Stimulated activated effector memory CD8-positive, alpha-beta T cell treated with anti-CD3 and anti-CD28 coated beads, Interleukin-12 subunit alpha, Interleukin-12 subunit beta, amount 100 ng/mL, for 72 hours (primary cell): ENCODE results near the gene THEM4.

Source experiments
- ATAC-seq: fragments of 150-1000 bp; cut with Tn5 transposase; 2 replicates; pipeline ENCODE4 v1.10.0; 2021
- DNase-seq, 2 donors: peaks; one replicate each; pipeline ENCODE4 v3.0.0; 2021 to 2022; ENCODE audit warnings: low spot score in 2 of 2
- H3K27ac Mint-ChIP-seq: one replicate; pipeline ENCODE4 v1.8.0; 2022; ENCODE audit warnings: mild to moderate bottlenecking, mixed read lengths
- H3K36me3 Mint-ChIP-seq: one replicate; pipeline ENCODE4 v1.8.0; 2022; ENCODE audit warnings: mild to moderate bottlenecking, mixed read lengths
- H3K4me1 Mint-ChIP-seq: one replicate; pipeline ENCODE4 v1.8.0; 2022; ENCODE audit warnings: mixed read lengths
- H3K4me3 Mint-ChIP-seq: one replicate; pipeline ENCODE4 v1.8.0; 2022; ENCODE audit warnings: mild to moderate bottlenecking, mixed read lengths
- H3K9me3 Mint-ChIP-seq: one replicate; pipeline ENCODE4 v1.8.0; 2022; ENCODE audit warnings: mixed read lengths

Gene THEM4

DNA sequence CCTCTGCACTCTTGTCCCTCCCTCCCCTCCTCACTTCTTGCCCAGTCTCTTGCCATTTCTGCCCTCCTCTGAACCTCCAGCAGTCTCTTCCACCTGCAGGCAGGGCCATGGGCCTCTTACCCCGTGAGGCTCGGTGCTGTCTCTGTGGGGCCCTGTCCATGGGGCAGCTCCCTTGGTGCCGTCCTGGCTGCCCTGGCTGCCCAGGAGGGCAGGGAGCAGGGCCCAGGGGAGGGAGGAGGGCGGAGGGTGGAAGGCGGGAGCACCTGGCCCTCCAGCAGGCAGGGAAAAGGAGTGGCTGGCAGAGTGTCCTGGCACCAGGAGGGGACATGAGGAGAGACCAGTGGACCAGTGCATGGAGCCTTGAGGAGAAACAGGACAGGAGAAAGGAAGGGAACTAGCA lies 77.7 kb downstream of the THEM4 start, which contains the start of gene RORC:
RORC (minus strand) TSS at position 198 of the 400 bp plus-strand sequence; CDS start at position 160, 38 bp downstream.
- ATAC-seq (no peak), DNase-seq (no peak)
- Mint-ChIP-seq H3K36me3 (peaks cover 4% of the 10 kb centered on the region), H3K4me3 (peak within 1 kb of the TSS; percentile 75), H3K27ac (peak within 1 kb of the TSS; percentile 92), H3K4me1 (peaks cover 93% of the 10 kb centered on the region), H3K9me3 (no peaks in the 10 kb centered on the region)

DNA sequence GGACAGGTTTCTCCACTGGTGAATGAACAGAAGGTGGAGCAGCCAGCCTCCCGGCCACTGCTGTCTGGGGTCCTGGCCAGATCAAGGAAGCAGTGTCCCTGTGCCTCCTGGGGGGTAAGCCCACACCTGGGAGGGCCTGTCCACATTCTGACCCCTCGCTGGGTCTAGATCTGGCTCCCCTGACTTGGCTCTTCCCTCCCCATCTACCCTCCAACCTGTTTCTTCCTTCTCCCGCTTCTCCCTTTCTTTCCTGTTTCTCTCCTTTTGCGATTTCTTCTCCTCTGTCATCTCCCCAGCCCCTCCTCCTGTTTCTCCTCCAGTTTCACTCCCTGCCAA lies 78.1 kb downstream of the THEM4 start:
- peaks cover under 1% of the 10 kb centered on the region for H3K36me3 Mint-ChIP-seq
- peak overlapping the region; percentile 75 for H3K4me3 Mint-ChIP-seq
- no peak for DNase-seq
- H3K9me3 Mint-ChIP-seq = no peaks in the 10 kb centered on the region
- peak overlapping the region; percentile 92 for H3K27ac Mint-ChIP-seq
- ATAC-seq = no peak
- peaks cover 93% of the 10 kb centered on the region for H3K4me1 Mint-ChIP-seq

DNA sequence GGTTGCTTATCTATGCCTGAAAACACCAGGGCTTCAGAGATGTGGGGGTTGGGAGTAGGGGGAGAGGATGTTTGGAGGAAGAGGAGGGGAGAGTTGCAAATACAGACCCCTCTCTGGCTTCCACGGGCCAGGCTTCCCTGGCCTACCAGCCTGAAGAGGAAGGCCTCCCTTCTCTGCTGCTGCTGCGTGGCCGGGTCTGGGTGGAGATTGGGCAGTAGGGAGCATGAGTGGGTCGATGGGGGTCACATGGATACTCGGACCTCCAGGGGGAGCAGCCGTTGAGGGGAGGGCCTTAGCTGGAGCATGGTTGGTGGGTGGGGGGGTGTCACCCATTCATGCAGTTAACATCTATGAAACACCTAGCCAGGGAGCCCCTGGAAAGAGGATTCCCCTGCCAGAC lies 79.3 kb downstream of the THEM4 start:
- Mint-ChIP-seq H3K36me3 (peaks cover 4% of the 10 kb centered on the region), H3K27ac (peak overlapping the region; percentile 92), H3K9me3 (no peaks in the 10 kb centered on the region), H3K4me3 (peak overlapping the region; percentile 75), H3K4me1 (peaks cover 93% of the 10 kb centered on the region)
- no peak for DNase-seq
- no peak for ATAC-seq

DNA sequence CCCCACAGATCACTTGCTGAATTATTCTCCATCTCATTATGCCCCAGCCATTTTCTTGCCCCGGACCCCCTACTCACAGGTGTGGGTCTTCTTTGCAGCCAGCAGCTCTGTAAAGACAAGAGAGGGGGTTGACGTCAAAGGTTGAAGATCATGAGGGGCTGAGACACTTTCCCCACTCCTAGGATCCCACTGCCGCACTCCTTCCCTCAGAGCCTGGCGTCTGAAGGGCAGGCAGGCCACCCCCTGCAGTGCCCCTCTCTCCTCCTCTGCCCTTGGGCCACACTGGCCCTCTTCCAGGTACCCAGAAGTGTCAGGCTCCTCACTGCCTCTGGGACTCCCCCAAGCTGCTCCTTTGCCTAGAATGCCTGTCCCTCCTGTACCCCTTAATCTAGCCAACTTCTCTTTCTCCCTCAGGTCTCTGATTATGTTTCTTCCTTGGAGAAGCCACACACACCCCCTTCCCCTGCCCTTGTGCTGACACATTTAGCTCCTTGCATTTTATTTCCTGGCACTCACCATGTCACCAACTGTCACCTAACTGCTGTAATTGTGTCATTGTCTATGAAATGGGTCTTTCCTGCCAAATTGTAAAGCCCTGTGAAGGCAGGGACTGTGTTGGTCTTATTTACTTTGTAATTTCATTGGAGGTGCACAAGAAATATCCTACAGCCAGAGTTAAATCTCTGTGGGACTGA lies 79.8 kb downstream of the THEM4 start:
- H3K4me1 Mint-ChIP-seq = peaks cover 93% of the 10 kb centered on the region

DNA sequence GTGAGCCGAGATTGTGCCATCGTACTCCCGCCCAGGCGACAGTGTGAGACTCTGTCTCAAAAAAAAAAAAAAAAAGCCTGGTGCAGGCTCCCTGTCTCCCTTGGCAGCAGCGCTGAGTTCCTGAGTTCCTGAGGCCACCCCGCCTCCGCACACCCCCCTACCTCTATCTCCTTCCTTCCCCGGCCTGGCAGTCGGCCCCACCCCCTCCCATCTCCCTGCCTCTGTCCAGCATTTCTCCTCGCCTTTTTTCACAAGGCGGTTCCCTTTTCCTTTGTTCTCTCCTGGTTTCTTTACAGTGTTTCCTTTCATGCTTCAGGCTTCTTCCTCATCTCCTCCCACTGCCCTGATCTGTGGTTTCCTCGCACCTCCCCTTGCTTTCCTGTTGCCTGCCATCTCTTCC lies 80.4 kb downstream of the THEM4 start:
- Mint-ChIP-seq H3K36me3 (peaks cover 5% of the 10 kb centered on the region), H3K4me1 (peaks cover 93% of the 10 kb centered on the region), H3K9me3 (no peaks in the 10 kb centered on the region), H3K4me3 (peak overlapping the region; percentile 75), H3K27ac (peak overlapping the region; percentile 92)
- DNase-seq (no peak), ATAC-seq (no peak)

More for the DNA sequence above, 79.8 kb downstream of the THEM4 start:
- Mint-ChIP-seq H3K9me3 (no peaks in the 10 kb centered on the region), H3K36me3 (peaks cover 5% of the 10 kb centered on the region), H3K27ac (peak overlapping the region; percentile 92), H3K4me3 (peak overlapping the region; percentile 75)
- no peak for ATAC-seq
- no peak for DNase-seq

DNA sequence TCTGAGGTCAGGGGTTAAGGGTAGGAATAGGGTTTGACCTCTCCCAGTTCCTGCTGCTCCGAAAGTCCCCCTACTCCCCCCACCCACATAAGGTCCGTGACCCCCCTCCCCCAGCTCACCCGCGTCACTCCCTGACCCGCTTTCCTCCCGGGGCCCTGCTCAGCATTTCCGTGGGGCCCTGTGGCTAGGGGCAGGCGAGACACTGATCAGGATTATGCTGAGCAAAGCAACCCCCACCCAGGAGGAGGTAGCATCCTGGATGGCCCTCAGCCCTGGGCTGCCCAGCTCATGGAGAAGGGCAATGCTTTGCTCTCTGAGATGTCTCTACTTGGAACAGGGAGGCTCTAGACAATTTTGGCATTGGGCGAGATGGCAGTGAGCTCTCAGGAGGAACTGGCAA lies 81.5 kb downstream of the THEM4 start:
- Mint-ChIP-seq H3K9me3 (no peaks in the 10 kb centered on the region), H3K4me3 (peak overlapping the region; percentile 75), H3K27ac (peak overlapping the region; percentile 92), H3K4me1 (peaks cover 93% of the 10 kb centered on the region), H3K36me3 (peaks cover 5% of the 10 kb centered on the region)
- ATAC-seq = no peak
- DNase-seq = no peak

DNA sequence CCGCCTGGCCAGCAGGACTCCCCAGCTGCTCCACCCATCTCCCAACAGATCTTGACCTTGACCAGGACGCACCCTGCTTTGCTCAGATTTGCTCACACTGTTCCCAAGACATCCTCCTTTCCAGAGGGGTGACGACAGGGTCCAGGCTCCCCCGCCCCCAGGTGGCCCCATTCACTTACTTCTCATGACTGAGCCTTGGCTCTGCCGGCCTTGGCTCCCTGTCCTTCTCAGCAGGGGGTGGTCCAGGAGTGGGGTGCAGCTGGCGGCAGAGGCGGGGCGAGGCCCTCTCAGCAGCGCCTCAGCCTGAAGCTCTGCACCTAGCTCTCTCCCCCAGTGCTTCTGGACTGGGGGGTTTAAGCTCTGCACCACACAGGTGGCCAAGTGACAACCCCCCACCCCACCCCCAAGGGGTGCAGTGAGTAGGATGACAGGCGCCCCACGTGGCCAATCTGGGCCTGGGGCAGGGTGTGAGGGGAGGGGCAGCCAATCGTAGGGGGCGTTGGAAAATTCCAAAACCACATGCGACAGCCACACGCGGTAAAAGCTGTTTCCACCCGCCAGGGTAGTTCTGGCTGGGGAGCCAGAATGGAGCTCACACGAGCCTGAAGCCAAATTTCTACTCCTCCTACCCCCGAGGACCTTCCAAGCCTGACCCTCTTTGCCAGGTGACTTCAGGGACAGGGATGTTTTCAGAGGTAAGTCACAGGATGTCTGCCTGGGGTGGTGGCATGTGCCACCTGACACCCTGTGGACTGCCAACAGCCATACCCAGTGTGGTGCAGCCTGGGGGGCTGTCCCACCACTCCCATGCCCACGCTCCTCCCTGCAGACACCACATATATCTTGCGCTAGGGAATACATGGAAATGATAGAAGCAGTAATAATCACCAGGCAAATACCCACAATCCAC lies 83.3 kb downstream of the THEM4 start:
- peaks cover 93% of the 10 kb centered on the region for H3K4me1 Mint-ChIP-seq
- ATAC-seq = peak; percentile 20

DNA sequence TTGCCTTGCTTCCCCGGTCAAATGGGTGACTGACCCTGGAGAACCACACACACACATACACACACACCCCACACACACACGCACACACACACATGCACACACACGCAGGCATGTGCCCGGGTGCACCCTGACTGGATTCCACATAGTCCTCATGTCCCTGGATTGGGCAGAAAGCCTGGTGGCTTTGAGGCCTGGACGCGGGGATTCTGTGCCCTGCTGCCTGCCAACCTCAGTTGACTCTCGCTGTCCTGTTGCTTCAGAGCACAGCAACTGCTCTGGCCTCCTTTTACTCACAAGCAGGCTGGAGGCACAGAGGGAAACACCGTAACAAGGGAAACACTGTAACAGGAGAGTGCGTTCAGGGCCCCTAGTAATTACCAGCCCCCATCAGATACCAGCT lies 84.1 kb downstream of the THEM4 start:
- ATAC-seq (no peak), DNase-seq (no peak)
- Mint-ChIP-seq H3K4me3 (peak overlapping the region; percentile 75), H3K27ac (peak overlapping the region; percentile 92), H3K4me1 (peaks cover 93% of the 10 kb centered on the region), H3K36me3 (peaks cover 5% of the 10 kb centered on the region), H3K9me3 (no peaks in the 10 kb centered on the region)

More for the DNA sequence above, 83.3 kb downstream of the THEM4 start:
- peak overlapping the region; percentile 92 for H3K27ac Mint-ChIP-seq
- no peaks in the 10 kb centered on the region for H3K9me3 Mint-ChIP-seq
- no peak for DNase-seq
- peak overlapping the region; percentile 75 for H3K4me3 Mint-ChIP-seq
- H3K36me3 Mint-ChIP-seq = peaks cover 5% of the 10 kb centered on the region
